ENCODE measurements around the gene DENND11.

The DENND11 gene

GRCh38 chr7:141717450-141717849 lies 15.5 kb upstream of the DENND11 start:
- no peak overlapping the region for H3K9ac ChIP-seq (ENCODE audit: low read depth, low read length)
- no peaks in the 10 kb centered on the region for H3K36me3 ChIP-seq (ENCODE audit: control insufficient read depth, insufficient read depth, low read length)
- H3K4me3 ChIP-seq (ENCODE audit: low read depth, low read length) = no peak overlapping the region
- H3K27me3 ChIP-seq (ENCODE audit: control insufficient read depth, insufficient read depth, low read length) = no peaks in the 10 kb centered on the region
- no peaks in the 10 kb centered on the region for H3K9me3 ChIP-seq (ENCODE audit: control insufficient read depth, insufficient read depth, low read length)
- H3K4me1 ChIP-seq (ENCODE audit: control insufficient read depth, insufficient read depth, low read length) = no peaks in the 10 kb centered on the region

GRCh38 chr7:141715794-141716689 lies 14.1 kb upstream of the DENND11 start:
- Histone ChIP-seq H3K4me3 (ENCODE audit: low read depth, low read length) (peak overlapping the region; percentile 21), H3K9me3 (ENCODE audit: control insufficient read depth, insufficient read depth, low read length) (no peaks in the 10 kb centered on the region), H3K36me3 (ENCODE audit: control insufficient read depth, insufficient read depth, low read length) (no peaks in the 10 kb centered on the region), H3K4me1 (ENCODE audit: control insufficient read depth, insufficient read depth, low read length) (peaks cover 7% of the 10 kb centered on the region), H3K27me3 (ENCODE audit: control insufficient read depth, insufficient read depth, low read length) (no peaks in the 10 kb centered on the region), H3K9ac (ENCODE audit: low read depth, low read length) (no peak overlapping the region)

GRCh38 chr7:141715018-141715417 lies 13.1 kb upstream of the DENND11 start:
- H3K9me3 ChIP-seq (ENCODE audit: control insufficient read depth, insufficient read depth, low read length) = no peaks in the 10 kb centered on the region
- H3K27me3 ChIP-seq (ENCODE audit: control insufficient read depth, insufficient read depth, low read length) = no peaks in the 10 kb centered on the region
- H3K4me1 ChIP-seq (ENCODE audit: control insufficient read depth, insufficient read depth, low read length) = peaks cover 8% of the 10 kb centered on the region
- no peak overlapping the region for H3K9ac ChIP-seq (ENCODE audit: low read depth, low read length)
- no peaks in the 10 kb centered on the region for H3K36me3 ChIP-seq (ENCODE audit: control insufficient read depth, insufficient read depth, low read length)
- H3K4me3 ChIP-seq (ENCODE audit: low read depth, low read length) = no peak overlapping the region

GRCh38 chr7:141714571-141714970 lies 12.6 kb upstream of the DENND11 start:
- H3K9ac ChIP-seq (ENCODE audit: low read depth, low read length) = no peak overlapping the region
- H3K4me1 ChIP-seq (ENCODE audit: control insufficient read depth, insufficient read depth, low read length) = peaks cover 8% of the 10 kb centered on the region
- H3K9me3 ChIP-seq (ENCODE audit: control insufficient read depth, insufficient read depth, low read length) = no peaks in the 10 kb centered on the region
- no peaks in the 10 kb centered on the region for H3K36me3 ChIP-seq (ENCODE audit: control insufficient read depth, insufficient read depth, low read length)
- no peak overlapping the region for H3K4me3 ChIP-seq (ENCODE audit: low read depth, low read length)
- no peaks in the 10 kb centered on the region for H3K27me3 ChIP-seq (ENCODE audit: control insufficient read depth, insufficient read depth, low read length)

GRCh38 chr7:141713890-141714289 lies 11.9 kb upstream of the DENND11 start:
- Histone ChIP-seq H3K9ac (ENCODE audit: low read depth, low read length) (no peak overlapping the region), H3K4me1 (ENCODE audit: control insufficient read depth, insufficient read depth, low read length) (peaks cover 8% of the 10 kb centered on the region)

GRCh38 chr7:141712603-141713255 lies 10.8 kb upstream of the DENND11 start:
- H3K9ac ChIP-seq (ENCODE audit: low read depth, low read length) = no peak overlapping the region
- H3K4me3 ChIP-seq (ENCODE audit: low read depth, low read length) = no peak overlapping the region
- peaks cover 8% of the 10 kb centered on the region for H3K4me1 ChIP-seq (ENCODE audit: control insufficient read depth, insufficient read depth, low read length)
- H3K27me3 ChIP-seq (ENCODE audit: control insufficient read depth, insufficient read depth, low read length) = no peaks in the 10 kb centered on the region
- H3K36me3 ChIP-seq (ENCODE audit: control insufficient read depth, insufficient read depth, low read length) = no peaks in the 10 kb centered on the region
- no peaks in the 10 kb centered on the region for H3K9me3 ChIP-seq (ENCODE audit: control insufficient read depth, insufficient read depth, low read length)

More at GRCh38 chr7:141713890-141714289, 11.9 kb upstream of the DENND11 start:
- no peak overlapping the region for H3K4me3 ChIP-seq (ENCODE audit: low read depth, low read length)
- H3K27me3 ChIP-seq (ENCODE audit: control insufficient read depth, insufficient read depth, low read length) = no peaks in the 10 kb centered on the region
- no peaks in the 10 kb centered on the region for H3K9me3 ChIP-seq (ENCODE audit: control insufficient read depth, insufficient read depth, low read length)
- H3K36me3 ChIP-seq (ENCODE audit: control insufficient read depth, insufficient read depth, low read length) = no peaks in the 10 kb centered on the region

- Histone ChIP-seq H3K9me3 (ENCODE audit: control insufficient read depth, insufficient read depth, low read length) (no peaks in the 10 kb centered on the region), H3K9ac (ENCODE audit: low read depth, low read length) (no peak overlapping the region), H3K36me3 (ENCODE audit: control insufficient read depth, insufficient read depth, low read length) (no peaks in the 10 kb centered on the region), H3K4me1 (ENCODE audit: control insufficient read depth, insufficient read depth, low read length) (peaks cover 8% of the 10 kb centered on the region), H3K4me3 (ENCODE audit: low read depth, low read length) (no peak overlapping the region), H3K27me3 (ENCODE audit: control insufficient read depth, insufficient read depth, low read length) (no peaks in the 10 kb centered on the region)
Measured at GRCh38 chr7:141710301-141710700, 8.3 kb upstream of the DENND11 start.

- H3K4me1 ChIP-seq (ENCODE audit: control insufficient read depth, insufficient read depth, low read length) = peaks cover 8% of the 10 kb centered on the region
- no peak overlapping the region for H3K4me3 ChIP-seq (ENCODE audit: low read depth, low read length)
- H3K27me3 ChIP-seq (ENCODE audit: control insufficient read depth, insufficient read depth, low read length) = no peaks in the 10 kb centered on the region
- no peaks in the 10 kb centered on the region for H3K9me3 ChIP-seq (ENCODE audit: control insufficient read depth, insufficient read depth, low read length)
- no peak overlapping the region for H3K9ac ChIP-seq (ENCODE audit: low read depth, low read length)
- H3K36me3 ChIP-seq (ENCODE audit: control insufficient read depth, insufficient read depth, low read length) = no peaks in the 10 kb centered on the region
Measured at GRCh38 chr7:141709749-141710148, 7.8 kb upstream of the DENND11 start.

- H3K4me1 ChIP-seq (ENCODE audit: control insufficient read depth, insufficient read depth, low read length) = peaks cover 8% of the 10 kb centered on the region
- no peak overlapping the region for H3K9ac ChIP-seq (ENCODE audit: low read depth, low read length)
- no peaks in the 10 kb centered on the region for H3K9me3 ChIP-seq (ENCODE audit: control insufficient read depth, insufficient read depth, low read length)
- no peak overlapping the region for H3K4me3 ChIP-seq (ENCODE audit: low read depth, low read length)
- H3K27me3 ChIP-seq (ENCODE audit: control insufficient read depth, insufficient read depth, low read length) = no peaks in the 10 kb centered on the region
- H3K36me3 ChIP-seq (ENCODE audit: control insufficient read depth, insufficient read depth, low read length) = no peaks in the 10 kb centered on the region
Measured at GRCh38 chr7:141709318-141709717, 7.4 kb upstream of the DENND11 start.

GRCh38 chr7:141708351-141708750 lies 6.4 kb upstream of the DENND11 start, which contains the start of gene WEE2:
Gene WEE2, plus strand, starts transcription at chr7:141708353. Its CDS starts 406 bp downstream, at chr7:141708759.
- Histone ChIP-seq H3K9me3 (ENCODE audit: control insufficient read depth, insufficient read depth, low read length) (no peaks in the 10 kb centered on the region), H3K9ac (ENCODE audit: low read depth, low read length) (no peak within 1 kb of the TSS), H3K36me3 (ENCODE audit: control insufficient read depth, insufficient read depth, low read length) (no peaks in the 10 kb centered on the region), H3K27me3 (ENCODE audit: control insufficient read depth, insufficient read depth, low read length) (peaks cover 6% of the 10 kb centered on the region), H3K4me1 (ENCODE audit: control insufficient read depth, insufficient read depth, low read length) (peaks cover 8% of the 10 kb centered on the region), H3K4me3 (ENCODE audit: low read depth, low read length) (no peak within 1 kb of the TSS)

- Histone ChIP-seq H3K4me1 (ENCODE audit: control insufficient read depth, insufficient read depth, low read length) (peaks cover 8% of the 10 kb centered on the region), H3K9me3 (ENCODE audit: control insufficient read depth, insufficient read depth, low read length) (no peaks in the 10 kb centered on the region), H3K36me3 (ENCODE audit: control insufficient read depth, insufficient read depth, low read length) (no peaks in the 10 kb centered on the region), H3K9ac (ENCODE audit: low read depth, low read length) (no peak overlapping the region), H3K4me3 (ENCODE audit: low read depth, low read length) (no peak overlapping the region), H3K27me3 (ENCODE audit: control insufficient read depth, insufficient read depth, low read length) (peaks cover 17% of the 10 kb centered on the region)
Measured at GRCh38 chr7:141706239-141707064, 4.5 kb upstream of the DENND11 start.

Measured in iPS-15b (cell line).